Lower leg skin (tissue), 3 donors: Measurements from ENCODE around the gene RUSF1.
"Not testable (repeated sequence)": the region's sequence is repeated elsewhere in the genome, so short reads cannot be mapped to it uniquely, and the experiment has no call there.

Experiments used
- CTCF ChIP-seq, 3 donors: fragments of 450-650 bp; IDR thresholded peaks; one replicate each; pipeline ENCODE4 v1.5.1; 2016; ENCODE audit warnings: antibody characterized with exemption in 3 of 3, mild to moderate bottlenecking in 3 of 3, moderate library complexity in 2 of 3
- POLR2A ChIP-seq, 2 donors: fragments of 450-650 bp; IDR thresholded peaks; one replicate each; pipeline ENCODE4 v1.6.1; 2016 to 2017; ENCODE audit warnings: antibody characterized with exemption in 2 of 2, mild to moderate bottlenecking in 1 of 2, moderate library complexity in 1 of 2

GRCh38 chr16:31503555-31503954 lies 4.6 kb downstream of the RUSF1 start:
- TF ChIP-seq POLR2A, CTCF (IDR thresholded peaks at IDR 0.05): not testable (repeated sequence)
